Stimulated activated CD4-positive, alpha-beta T cell treated with anti-CD3 and anti-CD28 coated beads, Interleukin-4, amount 100 ng/mL, for 24 hours (primary cell): ENCODE results near the gene AUNIP.
A peak's percentile ranks its signal among the peaks of the same experiment; 100 is the strongest.

Experiments used
- DNase-seq: peaks from one replicate; pipeline ENCODE4 v3.0.0-alpha.2; 2020

Gene AUNIP

DNA sequence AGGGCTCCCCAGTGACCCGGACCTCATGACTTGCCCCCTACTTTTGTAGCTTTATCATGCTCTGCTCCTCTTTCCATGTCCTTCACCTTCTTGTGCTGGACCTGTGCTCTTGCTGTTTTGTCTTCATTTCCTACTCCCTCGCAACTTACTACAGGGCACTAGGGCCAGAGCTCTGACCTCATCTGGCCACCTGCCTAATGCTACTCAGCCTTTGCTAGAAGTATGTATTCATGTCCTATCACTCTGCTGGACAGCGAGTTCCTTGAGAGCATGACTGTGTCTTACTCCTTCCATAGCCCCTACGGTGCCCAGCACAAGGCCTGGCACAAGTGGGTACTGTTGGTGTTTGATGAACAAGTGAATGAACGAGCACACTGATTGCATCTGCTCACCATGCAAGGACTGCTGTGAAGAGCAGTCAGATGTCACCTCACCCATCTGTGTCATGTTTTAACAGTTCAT lies 37.6 kb downstream of the AUNIP start:
- DNase-seq = no peak

DNA sequence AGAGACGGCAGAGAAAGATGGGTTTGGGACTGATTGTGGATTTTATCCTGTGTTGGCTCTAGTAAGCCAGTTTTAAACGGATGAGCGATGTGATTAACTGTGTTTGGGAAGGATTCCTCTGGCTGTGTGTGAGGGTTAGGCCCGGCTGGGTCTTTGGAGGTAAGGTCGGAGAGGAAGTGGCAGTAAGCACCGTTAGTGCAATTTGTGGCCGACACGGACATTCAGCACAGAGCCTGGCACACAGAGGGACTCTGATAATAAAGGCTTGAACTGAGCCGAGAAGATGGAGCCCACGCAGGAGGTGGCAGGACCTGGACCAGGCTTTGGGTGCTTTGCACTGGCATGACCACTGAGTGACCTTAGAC lies 38.2 kb downstream of the AUNIP start:
- DNase-seq = no peak

DNA sequence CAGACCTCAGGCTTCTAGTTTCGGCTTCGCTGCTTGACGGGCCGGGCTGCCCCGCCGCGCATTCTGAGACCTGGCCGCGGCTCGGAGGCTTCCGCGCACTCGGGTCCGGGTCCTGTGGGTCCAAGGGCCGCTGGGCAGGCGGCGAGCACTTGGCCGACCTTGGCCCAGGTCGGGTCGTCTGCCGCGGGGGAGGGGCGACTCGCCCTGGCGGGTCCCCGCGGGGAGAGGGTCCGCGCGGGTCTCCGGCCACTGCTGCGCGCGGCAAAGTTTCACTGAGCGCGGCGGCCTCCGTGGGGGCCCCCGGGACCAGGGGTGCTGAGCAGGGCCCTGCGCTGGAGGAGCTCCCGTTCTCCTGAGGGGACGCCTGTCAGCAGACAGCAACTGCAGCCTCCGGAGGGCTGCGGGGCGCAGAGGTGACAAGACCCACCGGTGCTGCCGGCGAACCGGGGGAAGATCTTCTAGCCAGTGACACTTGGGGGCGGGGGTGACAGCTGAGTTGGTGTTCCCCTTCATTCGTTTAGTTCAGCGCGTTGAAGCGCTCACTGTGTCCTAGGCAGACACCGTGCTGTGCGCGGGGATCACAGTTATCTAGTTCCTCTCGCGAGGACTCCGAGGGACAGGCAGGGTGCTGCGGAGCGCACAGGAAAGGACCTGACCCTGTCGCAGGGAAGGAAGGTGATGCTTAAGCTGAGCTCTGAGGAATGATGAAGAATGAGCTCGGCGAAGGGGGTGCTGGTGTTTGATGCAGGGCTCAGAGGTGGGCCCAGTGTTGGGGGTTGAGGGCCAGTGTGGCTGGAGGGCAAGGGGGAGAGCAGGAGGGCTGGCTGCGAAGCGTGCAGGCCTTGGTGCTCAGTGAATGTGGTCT lies 38.8 kb downstream of the AUNIP start:
- peak; percentile 69 for DNase-seq

DNA sequence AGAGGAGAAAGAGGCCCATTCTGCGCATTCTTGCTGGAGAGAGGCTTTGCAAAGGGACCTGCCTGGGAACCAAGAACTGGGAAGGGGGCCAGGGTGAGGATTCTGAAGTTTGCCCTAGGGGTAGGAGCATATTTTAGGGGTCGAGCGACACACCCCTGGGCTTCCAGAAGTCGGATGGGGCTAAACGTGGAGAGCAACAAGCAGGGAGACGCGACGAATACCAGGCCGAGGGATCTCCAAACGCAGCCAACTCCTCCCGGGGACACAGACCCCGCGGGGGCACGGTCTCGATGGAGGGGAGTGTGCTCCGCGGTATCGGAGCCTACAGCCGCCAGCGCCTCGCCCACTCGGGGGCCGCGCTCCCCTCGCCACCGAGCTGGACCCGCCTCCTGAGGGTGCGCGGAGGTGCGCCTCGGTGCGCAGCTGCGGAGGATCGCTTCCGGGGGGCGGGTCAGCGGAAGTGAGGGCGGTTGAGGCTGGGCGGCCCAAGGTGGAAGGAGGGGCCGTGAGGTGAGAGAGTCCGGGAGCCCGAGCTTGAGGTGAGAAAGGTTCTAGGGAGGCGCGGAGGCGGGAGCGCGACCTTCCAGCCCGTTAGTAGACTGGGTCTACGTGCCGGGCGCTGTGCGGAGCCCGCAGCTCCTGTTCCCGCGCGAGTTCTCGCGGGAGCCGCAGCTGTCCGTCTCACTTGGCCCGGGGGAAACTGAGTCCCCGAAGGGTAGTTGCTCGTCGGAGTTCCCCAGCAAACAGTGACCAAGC lies 39.6 kb downstream of the AUNIP start, which contains the start of gene MTFR1L:
Gene MTFR1L, plus strand, starts transcription at position 464 of the 756 bp plus-strand sequence. CDS start 3,151 bp downstream, outside the sequence.
- peak; percentile 92 for DNase-seq

DNA sequence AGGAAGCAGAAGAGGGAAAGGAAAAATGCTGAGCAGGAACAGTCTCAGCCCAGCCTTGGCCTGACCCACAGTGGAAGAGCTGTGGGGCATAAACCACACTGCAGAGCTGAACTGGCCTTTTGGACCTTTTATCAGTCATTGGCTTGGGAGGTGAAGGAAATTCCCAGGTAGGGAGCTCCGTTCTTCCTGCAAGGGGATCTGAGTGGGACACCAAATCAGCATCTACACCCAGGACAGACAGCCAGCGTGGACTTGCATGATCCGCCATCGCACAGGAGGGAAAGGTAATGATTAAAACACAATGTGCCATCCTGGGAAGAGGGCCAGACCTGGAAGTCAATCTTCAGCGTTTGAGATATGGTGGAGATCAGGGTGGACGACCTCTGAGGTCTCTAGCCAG lies 40.7 kb downstream of the AUNIP start:
- DNase-seq = no peak

DNA sequence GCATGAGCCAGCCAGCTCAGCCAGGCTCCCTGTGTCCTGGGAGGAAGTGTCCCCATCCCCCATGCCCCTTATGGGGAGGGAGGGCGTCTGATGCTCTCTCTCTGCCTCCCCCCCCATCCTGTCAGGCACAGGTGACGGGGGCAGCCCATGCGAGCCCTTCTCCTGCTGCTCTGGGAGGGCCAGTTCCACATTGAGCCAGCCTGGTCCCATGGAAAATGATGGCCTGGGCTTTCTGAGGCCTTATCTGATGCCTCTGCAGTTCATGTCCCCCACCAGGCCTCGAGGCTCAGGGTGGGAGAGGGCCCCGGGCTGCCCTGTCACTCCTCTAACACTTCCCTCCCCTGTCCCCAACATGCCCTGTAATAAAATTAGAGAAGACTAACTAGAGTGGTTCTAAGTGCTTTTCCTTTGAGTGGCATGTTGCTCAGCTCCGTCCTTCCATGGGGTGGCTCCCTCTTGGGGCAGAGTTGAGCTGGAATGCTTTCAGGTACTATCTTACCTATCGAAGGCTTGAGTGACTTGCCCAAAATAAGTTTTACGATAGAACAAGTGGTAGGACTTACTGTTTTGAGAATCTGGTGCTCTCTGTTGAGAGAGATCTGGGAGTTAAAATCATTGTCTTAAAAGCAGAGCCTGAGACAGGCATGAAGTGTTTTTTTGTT lies 41.3 kb downstream of the AUNIP start:
- DNase-seq = no peak

DNA sequence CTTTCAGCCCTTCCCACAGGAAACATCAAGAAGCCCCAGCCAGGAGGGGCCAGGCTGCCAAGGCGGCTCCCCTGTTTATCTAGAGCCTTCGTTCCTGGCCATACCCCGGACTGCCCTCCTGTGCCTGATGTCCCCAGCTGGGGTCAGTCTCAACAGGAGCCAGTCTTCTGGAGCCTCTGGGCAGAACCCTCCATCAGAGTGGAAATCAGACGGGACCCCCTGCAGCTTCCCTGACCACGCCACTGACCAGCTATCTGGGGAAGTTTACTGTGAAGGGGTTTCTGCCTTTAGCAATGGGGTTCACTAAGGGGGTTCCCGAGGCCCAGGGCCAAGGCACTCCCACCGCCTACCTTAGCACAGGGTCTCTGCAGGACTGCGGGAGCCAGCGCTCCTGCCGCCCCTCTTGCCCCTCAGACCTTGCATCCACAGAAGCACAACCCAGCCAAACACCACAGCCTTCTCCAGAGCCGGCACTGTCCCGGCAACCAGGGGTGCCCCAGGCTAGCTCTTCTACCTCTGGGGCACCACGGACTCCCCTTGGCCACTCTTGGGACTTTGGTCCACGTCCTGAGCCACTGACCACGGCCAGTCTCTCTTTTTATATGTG lies 43.0 kb downstream of the AUNIP start:
- DNase-seq = no peak

DNA sequence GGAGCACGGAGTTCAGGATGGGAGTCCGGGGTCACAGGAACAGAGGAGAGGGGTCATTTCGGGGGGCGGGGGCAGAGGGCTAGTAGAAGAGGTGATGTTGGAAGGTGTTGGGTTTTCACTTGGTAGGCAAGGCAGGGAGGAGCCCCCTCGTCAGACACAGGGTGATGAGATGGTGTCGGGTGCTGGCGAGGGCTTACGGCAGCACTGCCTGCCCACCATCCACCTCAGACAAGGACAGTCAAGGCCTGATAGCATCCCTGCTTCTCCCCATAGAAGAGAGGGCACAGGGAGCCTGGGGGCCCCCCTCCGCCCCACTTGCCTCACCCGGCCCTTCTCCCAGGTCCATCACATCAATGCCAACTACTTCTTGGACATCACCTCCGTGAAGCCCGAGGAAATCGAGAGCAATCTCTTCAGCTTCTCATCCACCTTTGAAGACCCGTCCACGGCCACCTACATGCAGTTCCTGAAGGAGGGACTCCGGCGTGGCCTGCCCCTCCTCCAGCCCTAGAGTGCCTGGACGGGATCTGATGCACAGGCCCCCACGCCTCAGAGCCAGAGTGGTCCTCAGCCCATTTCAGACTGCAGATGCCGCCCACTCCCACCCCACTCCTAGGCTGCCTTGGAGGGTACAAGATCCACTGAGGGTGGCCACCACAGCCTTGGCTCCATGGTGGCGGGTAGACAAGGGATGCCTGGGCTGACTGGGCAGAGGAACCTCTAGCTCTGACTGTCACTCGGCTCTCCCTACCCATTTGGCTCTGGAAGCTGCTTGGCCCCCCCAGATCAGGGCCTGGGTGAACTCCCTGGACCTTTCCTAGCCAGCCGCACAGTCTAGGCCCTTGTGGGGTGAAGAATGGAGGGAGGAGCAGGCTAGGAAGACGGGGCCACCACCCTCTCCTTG lies 43.8 kb downstream of the AUNIP start:
- DNase-seq = no peak

DNA sequence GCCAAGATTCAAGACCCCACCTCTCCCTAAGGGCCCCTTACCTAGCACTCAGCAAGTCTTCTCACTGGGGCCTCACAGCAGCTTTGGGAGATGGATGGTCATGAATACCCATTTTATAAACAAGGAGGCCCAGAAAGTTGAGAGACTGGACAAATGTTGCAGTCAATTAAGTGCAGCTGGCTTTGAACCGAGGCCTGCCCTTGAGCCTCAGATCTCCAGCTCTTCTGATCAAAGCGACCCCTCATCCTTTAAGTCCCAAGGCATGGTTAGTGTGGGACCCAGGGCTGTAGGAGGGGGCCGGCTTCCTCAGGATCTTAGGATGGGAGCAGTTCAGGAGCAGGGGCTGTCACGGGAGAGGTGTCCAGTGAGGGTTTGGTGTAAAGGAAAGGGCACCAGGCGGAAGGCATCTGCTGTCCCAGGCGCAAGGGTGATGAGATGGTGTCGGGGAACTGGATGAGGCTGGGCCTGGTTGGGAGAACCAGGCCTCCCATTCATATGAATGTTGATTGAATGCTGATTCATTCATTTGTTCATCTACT lies 44.6 kb downstream of the AUNIP start:
- DNase-seq = no peak

DNA sequence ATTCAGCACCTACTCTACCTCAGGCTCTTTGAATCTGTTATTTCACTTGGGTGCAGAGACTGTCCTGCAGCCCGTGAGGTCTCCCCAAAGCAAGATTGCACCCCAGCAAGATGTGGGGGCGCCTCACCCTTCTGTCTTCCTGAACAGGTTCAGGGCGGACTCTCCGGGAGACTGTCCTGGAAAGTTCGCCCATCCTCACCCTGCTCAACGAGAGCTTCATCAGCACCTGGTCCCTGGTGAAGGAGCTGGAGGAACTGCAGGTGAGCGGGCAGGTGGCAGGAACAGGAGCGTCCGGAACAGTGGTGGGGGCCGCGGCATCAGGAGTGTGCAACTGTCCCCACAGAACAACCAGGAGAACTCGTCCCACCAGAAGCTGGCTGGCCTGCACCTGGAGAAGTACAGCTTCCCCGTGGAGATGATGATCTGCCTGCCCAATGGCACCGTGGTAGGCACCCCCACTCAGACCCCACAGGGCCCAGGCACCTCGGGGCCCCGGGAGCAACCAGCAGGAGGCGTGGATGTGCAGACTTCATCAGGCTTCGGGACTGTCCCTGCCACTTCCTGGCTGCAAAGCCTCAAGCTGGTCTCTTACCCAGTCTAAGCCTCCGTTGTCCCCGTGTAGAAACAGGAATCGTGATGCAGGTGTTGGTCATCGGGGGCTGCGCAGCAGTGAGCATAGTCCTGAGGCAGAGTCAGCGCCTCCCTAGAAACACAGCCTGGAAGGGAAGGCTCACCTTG lies 45.4 kb downstream of the AUNIP start:
- no peak for DNase-seq

DNA sequence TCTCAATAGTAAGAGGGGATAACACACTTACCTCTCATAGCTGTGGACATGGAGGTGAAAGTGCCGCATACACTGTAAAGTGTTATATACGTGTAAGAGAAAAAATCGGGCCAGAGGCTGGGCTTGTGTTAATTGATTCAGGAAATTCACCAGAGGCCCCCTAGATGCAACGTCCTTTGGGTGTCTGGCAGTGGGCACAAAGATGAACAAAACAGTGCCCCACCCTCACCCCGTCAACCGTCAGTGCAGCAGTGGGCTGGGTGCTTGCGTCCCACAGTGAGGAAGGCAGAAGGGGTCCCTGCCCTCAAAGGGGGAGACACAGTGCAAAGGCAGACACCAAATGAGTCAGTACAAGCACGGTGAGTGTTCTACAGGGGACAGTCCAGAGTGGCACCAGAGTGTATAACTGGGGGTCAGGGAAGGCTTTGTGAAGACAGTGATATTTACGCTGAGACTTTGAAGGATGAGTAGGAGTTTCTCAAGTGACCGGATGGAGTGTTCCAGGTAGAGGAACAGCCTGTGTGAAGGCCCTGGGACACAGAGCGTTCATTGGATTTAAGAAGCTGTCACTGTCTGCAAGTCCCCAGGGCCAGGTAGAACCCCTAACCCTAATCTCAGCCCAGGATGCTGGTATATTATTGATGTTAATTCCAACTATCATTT lies 46.1 kb downstream of the AUNIP start:
- DNase-seq = no peak

DNA sequence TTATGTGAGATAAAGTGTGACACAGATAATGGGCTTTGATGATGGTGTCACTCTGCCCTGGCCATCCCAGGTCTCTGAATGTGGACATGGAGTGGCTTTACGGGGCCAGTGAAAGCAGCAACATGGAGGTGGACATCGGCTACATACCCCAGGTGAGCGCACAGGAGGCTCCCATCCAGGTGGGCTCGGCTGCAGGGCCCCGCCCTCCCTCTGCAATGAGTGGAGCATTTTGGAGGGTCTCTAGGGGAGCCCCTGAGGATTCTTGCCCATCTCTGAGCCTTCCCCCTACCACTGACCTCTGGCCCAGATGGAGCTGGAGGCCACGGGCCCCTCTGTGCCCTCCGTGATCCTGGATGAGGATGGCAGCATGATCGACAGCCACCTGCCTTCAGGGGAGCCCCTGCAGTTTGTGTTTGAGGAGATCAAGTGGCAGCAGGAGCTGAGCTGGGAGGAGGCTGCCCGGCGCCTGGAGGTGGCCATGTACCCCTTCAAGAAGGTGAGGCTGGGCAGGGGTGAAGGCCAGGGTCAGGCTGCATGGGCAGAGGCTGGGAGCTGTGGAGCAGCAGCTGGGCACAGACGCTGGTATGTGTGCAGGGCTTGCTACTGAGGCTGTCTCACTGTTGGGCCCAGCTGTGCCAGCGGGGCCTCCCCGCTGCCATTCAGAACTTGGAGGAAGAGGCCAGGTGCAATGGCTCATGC lies 47.7 kb downstream of the AUNIP start:
- no peak for DNase-seq

DNA sequence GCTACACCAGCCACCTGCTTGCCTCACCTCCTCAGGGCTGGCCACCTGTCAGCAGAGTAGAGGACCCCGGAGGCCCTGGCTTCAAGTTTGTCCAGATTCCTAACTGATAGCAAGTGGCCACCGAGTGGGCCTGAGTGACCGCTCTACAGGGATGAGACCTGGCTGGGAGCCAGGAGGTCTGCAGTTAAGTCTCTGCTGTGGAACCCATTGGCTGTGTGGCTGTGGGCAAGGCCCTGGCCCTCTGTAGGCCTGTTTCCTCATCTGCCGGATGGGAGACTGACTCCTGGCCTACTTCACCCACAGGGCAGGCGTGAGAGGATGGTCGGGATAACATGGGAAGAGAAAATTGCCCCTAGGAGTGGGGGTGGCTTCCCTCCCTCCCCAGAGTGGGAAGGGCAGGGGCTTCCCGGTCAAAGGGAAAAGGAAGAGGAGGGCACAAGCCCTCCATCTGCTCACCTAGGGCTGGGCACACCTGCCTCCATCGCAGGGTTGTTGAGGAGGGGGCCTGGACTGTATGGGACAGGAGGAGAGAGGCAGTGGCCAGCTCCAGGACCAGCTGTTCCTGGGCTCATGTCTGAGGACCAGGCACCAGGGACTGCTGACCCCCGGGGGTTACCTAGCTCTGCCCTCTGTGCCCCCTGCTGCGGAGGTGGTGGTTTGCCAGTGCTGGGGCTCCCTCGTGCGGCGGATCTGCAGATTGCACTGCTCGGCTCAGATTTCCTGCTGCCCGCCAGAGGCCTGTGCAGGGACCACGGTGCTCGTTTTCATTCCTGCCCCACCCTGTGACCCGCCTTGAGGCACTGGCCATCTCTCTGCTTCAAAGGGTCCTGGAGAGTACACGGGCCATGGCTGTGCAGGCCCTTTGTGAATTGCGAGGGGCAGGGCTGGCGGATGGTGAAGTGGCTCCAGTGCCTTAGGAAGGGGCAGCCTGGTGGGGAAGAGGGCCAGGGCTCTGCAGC lies 48.6 kb downstream of the AUNIP start:
- peak; percentile 83 for DNase-seq

DNA sequence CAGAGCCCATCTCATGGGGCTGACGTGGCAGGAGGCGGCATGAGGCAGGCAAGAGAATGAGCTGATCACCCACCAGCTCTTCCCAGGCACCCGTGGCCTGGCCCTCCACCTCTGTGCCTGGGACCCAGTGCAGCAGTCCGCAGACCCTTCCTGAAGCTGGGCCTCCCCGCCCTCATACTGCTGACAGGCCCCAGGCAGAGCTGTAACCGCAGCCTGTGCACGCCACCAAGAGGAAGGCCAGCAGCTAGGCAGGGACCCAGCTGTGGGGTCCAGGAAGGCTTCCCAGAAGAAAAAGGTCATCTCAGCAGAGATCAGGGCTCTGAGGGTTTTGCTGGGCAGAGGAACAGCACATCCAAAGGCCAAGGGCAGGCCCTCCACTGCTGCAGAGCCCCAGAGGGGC lies 49.3 kb downstream of the AUNIP start:
- no peak for DNase-seq

DNA sequence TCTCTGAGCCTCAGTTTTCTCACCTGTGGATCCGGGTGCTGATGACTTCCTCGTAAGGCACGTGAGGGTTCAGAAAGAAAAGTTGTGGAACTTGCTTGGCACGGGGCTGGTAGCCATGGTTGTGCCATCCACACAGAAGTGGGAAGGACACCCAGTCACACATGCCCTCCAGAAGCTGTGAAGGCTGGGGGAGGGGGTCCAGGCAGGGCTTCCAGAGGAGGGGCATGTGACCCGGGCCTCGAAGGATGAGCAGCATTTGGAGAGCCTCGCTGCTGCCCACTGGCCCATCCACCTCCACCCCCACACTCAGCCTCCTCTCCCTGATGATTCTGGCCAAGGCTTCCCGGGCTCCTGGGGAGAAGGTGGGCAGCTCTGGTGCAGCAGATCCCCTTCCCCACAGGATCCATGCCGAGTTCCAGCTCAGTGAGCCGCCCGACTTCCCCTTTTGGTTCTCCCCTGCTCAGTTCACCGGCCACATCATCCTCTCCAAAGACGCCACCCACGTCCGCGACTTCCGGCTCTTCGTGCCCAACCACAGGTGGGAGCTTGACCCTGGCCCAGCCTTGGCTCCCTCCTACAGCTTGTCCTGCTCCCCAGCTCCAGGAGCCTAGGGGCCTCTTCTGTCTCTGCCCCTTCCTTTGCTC lies 49.9 kb downstream of the AUNIP start:
- no peak for DNase-seq

DNA sequence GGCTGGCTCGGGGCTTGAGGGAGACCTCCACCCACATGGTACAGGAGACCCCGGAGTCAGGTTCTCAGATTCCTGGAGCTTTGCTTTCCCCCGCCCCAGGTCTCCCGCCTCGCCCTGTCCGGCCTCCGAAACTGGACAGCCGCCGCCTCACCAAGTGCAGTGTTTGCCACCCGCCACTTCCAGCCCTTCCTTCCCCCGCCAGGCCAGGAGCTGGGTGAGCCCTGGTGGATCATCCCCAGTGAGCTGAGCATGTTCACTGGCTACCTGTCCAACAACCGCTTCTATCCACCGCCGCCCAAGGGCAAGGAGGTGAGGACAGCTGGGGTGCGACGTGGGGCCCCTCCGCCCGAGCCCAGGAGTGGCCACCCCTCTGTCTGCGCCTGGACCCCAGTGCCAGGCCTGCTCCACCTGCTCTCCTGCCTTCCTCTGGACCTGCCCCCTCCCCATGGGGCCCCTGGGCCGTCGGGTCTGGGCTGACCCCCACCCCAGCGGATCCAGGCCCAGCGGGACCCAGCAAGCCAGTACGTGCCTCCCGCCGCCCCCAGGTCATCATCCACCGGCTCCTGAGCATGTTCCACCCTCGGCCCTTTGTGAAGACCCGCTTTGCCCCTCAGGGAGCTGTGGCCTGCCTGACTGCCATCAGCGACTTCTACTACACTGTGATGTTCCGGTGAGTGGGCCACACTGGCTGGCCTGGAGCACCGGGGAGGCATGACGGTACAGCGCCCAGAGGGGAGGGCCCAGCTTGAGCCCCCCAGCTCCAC lies 50.6 kb downstream of the AUNIP start:
- DNase-seq = no peak
